GM19035 (cell line): ENCODE results near the gene TLE3.
A peak's percentile ranks its signal among the peaks of the same experiment; 100 is the strongest.

Experiments used
- ATAC-seq: cut with Tn5 transposase; IDR thresholded peaks from one replicate; pipeline ENCODE4 v1.9.1; 2021; ENCODE audit not compliant: unreplicated experiment

The TLE3 gene

DNA sequence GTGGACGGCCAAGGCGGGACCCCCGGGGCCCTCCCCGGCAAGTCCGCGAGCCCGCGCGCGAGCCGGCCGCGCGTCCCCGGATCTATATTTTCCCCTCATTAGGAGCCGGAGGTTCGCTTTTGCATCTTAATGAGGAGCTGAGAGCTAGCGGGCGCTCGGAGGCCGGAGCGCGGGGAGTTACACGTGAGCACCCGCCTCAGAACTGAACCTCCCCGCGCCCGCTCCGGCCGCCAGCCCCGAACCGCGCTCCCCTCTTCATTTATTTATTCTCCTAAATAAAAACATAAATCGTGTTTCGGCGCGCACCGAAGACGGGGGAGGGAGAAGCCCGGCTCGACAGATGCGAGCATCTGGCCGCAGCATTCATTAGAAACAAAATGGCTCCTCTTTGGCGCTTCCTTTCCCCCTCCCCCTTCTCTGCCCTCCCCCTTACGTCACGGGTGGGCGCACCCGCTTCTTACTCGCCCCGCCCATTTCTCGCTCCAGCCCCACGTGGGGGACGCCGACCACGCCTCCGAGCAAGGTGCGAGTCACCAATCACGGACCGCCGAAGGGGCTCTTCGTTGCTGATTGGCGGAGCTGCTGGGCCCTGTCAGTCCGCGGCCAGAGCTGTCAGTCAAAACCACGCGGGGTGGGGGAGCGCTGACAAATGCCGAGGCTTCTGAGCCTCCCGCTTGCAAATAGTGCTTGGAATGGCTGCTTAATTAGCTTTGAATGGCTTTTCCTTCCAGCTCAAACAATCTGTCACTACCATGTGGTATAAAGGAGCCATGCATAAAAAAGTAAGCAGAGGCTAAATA, 1.6 kb upstream of the TLE3 start:
- peak; percentile 62 for ATAC-seq

GRCh38 chr15:70098461-70099166, 897 bp upstream of the TLE3 start:
- ATAC-seq: no peak

DNA sequence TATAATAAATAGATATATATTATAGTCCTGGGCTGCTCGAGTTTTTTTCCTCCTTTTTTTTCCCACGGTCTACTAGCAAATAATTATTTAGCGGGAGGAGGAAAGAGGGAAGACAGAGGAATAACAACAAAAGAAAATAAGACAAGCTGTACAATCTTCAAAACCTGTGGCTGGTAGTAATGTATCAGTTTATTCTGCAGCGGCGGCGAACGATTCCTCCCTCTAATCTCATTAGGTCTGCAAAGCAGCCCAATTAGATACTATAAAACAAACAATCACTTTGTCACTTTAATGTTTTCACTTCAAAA, 390 bp upstream of the TLE3 start:
- ATAC-seq: no peak

GRCh38 chr15:70097063-70097320, 725 bp downstream of the TLE3 start:
- ATAC-seq: no peak

GRCh38 chr15:70096215-70097062, 1.3 kb downstream of the TLE3 start:
- ATAC-seq: no peak

- no peak for ATAC-seq
Observed at GRCh38 chr15:70095408-70096214, 2.1 kb downstream of the TLE3 start.

- ATAC-seq: no peak
Observed at GRCh38 chr15:70094690-70095311, 2.9 kb downstream of the TLE3 start.

DNA sequence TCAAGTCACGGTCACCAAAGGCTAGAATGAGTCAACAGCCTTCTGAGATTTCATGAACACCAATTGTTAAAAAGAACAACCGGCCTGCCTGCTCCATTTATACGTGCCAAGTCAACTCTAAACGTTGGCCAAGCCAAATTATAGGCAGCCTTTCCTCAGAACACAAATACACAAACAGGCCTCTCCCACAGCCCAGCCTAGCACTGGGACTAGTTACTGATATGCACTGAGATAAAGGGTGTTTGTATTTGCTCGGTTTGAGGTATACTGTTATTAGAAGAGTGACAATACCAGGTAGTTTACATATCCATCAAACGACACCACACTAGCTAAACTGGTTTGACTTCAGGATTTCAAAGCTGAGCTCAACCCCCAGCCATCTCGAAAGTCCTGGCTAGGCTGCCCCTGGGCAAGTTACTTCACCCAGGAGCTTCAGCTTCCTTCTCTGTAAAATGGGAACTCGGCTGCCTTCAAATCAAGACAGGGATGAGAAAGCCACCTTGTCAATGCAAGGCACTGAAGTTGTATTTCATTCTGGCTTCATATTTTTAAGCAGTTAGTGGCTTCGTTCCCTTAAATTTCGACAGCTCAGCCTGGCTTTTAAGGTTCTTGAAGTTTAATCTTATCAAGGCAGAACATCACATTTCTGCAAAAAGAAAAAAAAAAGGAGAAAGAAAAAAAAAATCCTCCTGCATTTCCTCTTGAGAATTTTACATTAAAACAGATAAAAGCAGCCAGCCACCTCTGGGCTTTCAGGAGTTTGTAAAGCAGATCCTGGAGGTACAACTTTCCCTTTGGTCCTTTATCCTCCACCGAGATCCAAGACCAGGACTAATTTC, 4.0 kb downstream of the TLE3 start:
- ATAC-seq: no peak

GRCh38 chr15:70093070-70093469, 4.6 kb downstream of the TLE3 start:
- no peak for ATAC-seq

DNA sequence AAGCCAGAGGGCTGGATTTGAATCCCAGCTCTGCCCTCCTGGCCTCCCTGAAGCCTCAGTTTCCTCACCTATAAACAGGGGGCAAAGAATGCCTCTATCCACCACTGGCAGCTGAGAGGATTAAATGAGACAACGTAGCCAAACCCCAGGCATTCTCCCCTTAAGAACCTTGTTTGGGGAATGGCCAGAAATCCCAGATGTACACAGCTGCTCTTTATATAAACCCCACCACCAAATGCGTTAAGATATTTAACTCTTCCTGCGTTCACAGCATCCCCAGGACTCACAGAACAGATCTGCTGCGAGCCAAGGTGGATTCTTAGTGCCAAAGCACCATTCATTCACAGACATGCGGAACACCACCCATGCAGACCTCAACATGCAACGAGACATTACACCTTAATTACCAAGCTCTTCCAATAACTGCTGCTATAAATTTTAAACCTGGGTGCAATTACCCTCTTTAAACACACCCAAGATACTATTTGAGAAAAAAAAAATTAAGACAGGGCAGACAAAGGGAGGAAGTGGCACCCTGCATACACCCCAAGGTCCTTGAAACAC, 5.2 kb downstream of the TLE3 start:
- no peak for ATAC-seq

- ATAC-seq: no peak
Observed at GRCh38 chr15:70091726-70092463, 5.8 kb downstream of the TLE3 start.

DNA sequence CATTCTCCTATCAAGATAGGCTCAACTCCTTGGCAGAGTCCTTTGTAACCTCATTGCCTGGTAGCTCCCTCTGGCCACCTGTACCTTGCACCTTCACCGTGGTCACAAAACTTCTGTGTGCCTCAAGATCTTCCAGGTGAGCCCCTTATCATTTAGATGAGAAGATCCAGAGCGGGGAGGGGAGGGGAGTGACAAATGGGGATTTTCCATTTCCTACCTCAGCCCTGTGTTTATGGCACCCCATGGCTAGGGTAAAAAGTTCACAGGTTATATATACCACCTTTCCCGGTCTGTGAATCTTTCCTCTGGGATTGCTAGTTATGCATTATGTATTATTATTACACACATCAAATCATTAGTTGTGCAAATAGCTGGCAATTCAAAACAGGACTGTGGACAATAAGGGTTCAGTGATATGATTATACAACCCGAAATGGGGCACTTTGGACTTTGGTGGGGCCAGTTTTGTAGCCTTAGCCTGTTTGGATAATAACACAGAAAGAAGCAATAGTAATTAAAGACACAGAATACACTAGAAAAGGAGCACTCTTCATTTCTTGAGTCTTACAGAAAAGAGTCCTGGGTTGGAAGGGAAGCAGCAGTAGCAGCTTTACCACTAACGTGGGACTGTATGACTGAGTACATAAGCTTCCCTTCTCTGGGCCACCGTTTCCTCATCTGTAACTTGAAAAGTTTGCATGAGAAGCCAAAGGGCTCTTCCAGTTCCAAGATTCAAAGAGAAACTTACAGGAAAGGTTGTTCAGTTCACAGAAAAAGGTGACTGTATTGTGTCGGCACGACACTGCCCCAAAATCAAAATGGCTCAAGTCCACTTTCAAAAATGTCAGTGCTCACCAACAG, 7.1 kb downstream of the TLE3 start:
- ATAC-seq: no peak

GRCh38 chr15:70089692-70089971, 8.1 kb downstream of the TLE3 start:
- no peak for ATAC-seq

DNA sequence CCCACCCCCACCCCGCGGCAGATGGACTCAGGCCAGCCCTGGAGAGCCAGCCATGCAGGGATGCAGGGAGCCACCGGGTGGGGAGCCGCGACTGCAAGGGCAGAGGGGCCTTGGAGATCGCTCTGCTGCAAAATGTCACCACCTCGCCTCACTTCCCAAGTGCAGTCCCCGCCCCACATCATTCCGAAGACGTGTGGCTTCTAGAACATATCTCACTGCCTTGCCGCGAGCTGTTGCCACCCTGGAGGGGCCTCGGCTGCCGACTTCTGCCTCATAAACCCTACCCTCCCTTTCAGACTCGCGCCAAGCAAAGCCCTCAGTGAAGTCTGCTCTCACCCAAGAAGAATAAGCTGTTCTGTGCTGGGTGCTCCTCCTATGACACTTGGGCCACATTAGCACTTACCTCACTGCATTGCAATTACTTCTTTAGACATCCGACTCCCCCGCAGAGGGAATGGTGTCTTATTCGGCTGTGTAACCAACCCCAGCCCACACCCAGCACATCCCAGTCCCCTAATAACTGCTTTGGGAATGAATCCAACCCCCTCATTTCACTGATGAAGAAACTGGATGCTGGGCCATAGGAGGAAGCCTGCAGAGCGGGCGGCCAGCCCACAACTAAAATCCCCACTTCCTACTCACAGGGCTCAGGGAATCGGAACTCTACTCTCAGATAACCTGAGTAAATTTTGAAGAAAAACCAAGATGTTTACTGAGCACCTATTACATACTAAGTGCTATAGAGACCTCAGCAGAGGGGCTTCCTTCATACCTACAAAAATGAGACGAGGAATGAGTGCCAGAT, 8.6 kb downstream of the TLE3 start:
- no peak for ATAC-seq

GRCh38 chr15:70088455-70088854, 9.3 kb downstream of the TLE3 start:
- ATAC-seq: no peak

DNA sequence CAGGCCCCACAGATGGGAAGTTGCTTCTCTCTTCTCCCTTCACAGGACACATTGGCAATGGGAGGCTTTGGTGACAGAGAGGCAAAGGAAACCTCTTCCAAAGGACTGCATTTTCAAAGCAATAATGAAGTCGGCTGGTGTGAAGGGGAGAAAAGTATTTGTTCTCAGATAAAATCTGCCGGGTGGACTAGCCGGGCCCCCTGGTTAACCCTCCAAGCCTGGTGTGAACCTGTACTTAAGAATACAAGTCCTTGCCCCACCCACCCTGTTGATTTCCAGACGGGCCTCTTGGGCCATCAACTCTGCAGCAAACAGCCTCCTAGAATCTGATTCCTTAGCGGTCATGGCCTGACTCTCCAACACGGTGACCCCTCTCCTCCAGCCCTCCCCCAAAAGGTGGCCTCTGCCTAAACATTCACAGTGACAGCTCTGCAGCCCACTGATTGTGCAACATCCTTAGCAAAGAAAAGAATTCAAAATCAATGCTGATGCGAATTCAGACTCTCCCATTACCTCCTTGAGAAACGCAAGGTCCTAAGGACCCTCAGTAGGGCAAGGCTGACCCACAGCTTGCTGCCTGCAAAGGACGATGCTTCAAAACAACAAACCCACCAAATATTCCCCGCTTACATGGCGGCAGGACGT, 9.9 kb downstream of the TLE3 start:
- no peak for ATAC-seq

- ATAC-seq: no peak
Observed at GRCh38 chr15:70086636-70087035, 11.1 kb downstream of the TLE3 start.
